Left lung (tissue), 10 donors: ENCODE results near the gene GDF2. TPM values are rescaled to one million over a fixed set of nuclear protein-coding genes. Genes with fewer than 3 reads are reported as not detected.
A peak's percentile ranks its signal among the peaks of the same experiment; 100 is the strongest.

ENCODE experiments used
- ATAC-seq: fragments of 200-7000 bp; cut with Tn5 transposase; one replicate; pipeline ENCODE4 v1.9.1; 2020; ENCODE audit warnings: moderate library complexity
- DNase-seq, 4 donors: peaks; one replicate each; pipeline ENCODE4 v3.0.0-alpha.2; 2013 to 2020
- H3K27ac ChIP-seq, 2 donors: fragments of 200-600 bp; sonication (generic) in 1 of 2; one replicate each; pipeline versions ENCODE4 v1.5.0 to v1.8.0; 2020 to 2021
- H3K27me3 ChIP-seq, 2 donors: fragments of 200-600 bp; sonication (generic) in 1 of 2; one replicate each; pipeline versions ENCODE4 v1.5.0 to v1.8.0; 2020 to 2021
- H3K36me3 ChIP-seq, 2 donors: fragments of 200-600 bp; sonication (generic) in 1 of 2; one replicate each; pipeline versions ENCODE4 v1.5.0 to v1.8.0; 2020 to 2021
- H3K4me1 ChIP-seq, 2 donors: fragments of 200-600 bp; one replicate each; pipeline ENCODE4 v1.8.0; 2021
- H3K4me3 ChIP-seq, 2 donors: fragments of 200-600 bp; sonication (generic) in 1 of 2; one replicate each; pipeline versions ENCODE4 v1.5.0 to v1.8.0; 2020 to 2021; ENCODE audit warnings: mild to moderate bottlenecking in 1 of 2
- H3K9me3 ChIP-seq, 2 donors: fragments of 200-600 bp; sonication (generic) in 1 of 2; one replicate each; pipeline versions ENCODE4 v1.5.0 to v1.8.0; 2020 to 2021
- CTCF ChIP-seq, 2 donors: fragments of 200-600 bp; sonication (generic) in 1 of 2; IDR thresholded peaks; one replicate each; pipeline versions ENCODE4 v1.5.0 to v1.8.0; 2021; ENCODE audit warnings: antibody characterized with exemption in 2 of 2
- intact Hi-C, 2 donors: fragments of 100-400 bp; cut with DNase I; formaldehyde crosslinking; loops; one replicate each; pipeline versions ENCODE4 v1.11.2 to v1.14.2; 2022
- polyA plus RNA-seq, 6 donors: library from polyadenylated mRNA; unstranded; fragments of 120-200 nt; gene quantifications; one replicate each; pipeline ENCODE4 v1.2.1, GENCODE V29; 2013; ENCODE audit not compliant: insufficient read length in 6 of 6
- total RNA-seq, 2 donors: library from RNA; stranded (reverse); fragmentation: NEBNext Ultra II Directional; extraction: Animal tissue kit (Norgen Biotek cat#: 25700); gene quantifications; one replicate each; pipeline ENCODE4 v1.2.1, GENCODE V29; 2021
- donor health status: DM: no; HTN: yes; CAD: no.
- donor health status: DM: no; HTN: no; CAD: no.

The GDF2 gene
- total and polyA plus RNA-seq, 8 donors = 0.20 to 0.39 (median 0.23) TPM; not detected in 2

- no peaks in the 10 kb centered on the region for H3K9me3 ChIP-seq
- H3K27ac ChIP-seq = no peak overlapping the region
- intact Hi-C loops = no loop called here
- no peak overlapping the region for H3K4me3 ChIP-seq
- no peaks in the 10 kb centered on the region for H3K27me3 ChIP-seq
- no peak for TF ChIP-seq CTCF (IDR thresholded peaks at IDR 0.05)
- no peak for ATAC-seq
- DNase-seq = peak in 1 of 4 donors; percentile 70
- no peaks in the 10 kb centered on the region for H3K36me3 ChIP-seq
- H3K4me1 ChIP-seq = no peaks in the 10 kb centered on the region
These were observed 26.6 kb downstream of the GDF2 start for GRCh38 chr10:47348661-47349470.

- Histone ChIP-seq H3K4me3 (no peak overlapping the region), H3K27me3 (no peaks in the 10 kb centered on the region), H3K4me1 (no peaks in the 10 kb centered on the region), H3K27ac (no peak overlapping the region), H3K9me3 (no peaks in the 10 kb centered on the region), H3K36me3 (no peaks in the 10 kb centered on the region)
- DNase-seq (no peak), ATAC-seq (no peak)
- intact Hi-C loops = no loop called here
- no peak for TF ChIP-seq CTCF (IDR thresholded peaks at IDR 0.05)
These were observed 27.3 kb downstream of the GDF2 start for GRCh38 chr10:47349516-47349915.

- H3K9me3 ChIP-seq = no peaks in the 10 kb centered on the region
- TF ChIP-seq CTCF (IDR thresholded peaks at IDR 0.05) = no peak
- H3K4me1 ChIP-seq = no peaks in the 10 kb centered on the region
- intact Hi-C loops = no loop called here
- peak in 1 of 4 donors; percentile 77 for DNase-seq
- no peak overlapping the region for H3K27ac ChIP-seq
- H3K36me3 ChIP-seq = no peaks in the 10 kb centered on the region
- no peaks in the 10 kb centered on the region for H3K27me3 ChIP-seq
- ATAC-seq = no peak
- H3K4me3 ChIP-seq = no peak overlapping the region
These were observed 27.7 kb downstream of the GDF2 start for GRCh38 chr10:47349941-47350371.

- no peak for TF ChIP-seq CTCF (IDR thresholded peaks at IDR 0.05)
- intact Hi-C loops = no loop called here
- no peak overlapping the region for H3K27ac ChIP-seq
- H3K4me3 ChIP-seq = no peak overlapping the region
- no peaks in the 10 kb centered on the region for H3K4me1 ChIP-seq
- H3K9me3 ChIP-seq = no peaks in the 10 kb centered on the region
- H3K27me3 ChIP-seq = no peaks in the 10 kb centered on the region
- no peak for DNase-seq
- no peaks in the 10 kb centered on the region for H3K36me3 ChIP-seq
- ATAC-seq = no peak
These were observed 28.7 kb downstream of the GDF2 start for GRCh38 chr10:47350671-47351640.
